ENCODE results near the gene USF2.

DNA sequence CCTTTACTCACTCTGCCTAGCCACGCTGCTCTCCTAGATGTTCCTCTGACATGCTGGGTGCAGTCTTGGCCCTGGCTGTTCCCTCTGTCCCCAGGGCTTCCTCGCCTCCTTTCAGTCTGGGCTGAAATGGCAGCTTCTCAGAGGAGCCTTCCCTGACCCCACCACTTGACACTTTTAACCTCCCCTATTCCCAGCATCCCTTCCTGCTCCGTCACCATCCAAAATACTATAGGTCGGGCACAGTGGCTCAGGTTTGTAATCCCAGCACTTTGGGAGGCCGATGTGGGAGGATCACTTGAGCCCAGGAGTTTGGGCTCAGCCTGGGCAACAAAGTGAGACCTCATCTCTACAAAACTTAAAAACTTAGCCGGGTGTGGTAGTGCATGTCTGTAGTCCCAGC lies 42.8 kb upstream of the USF2 start:
- TF ChIP-seq, protein P1, sequence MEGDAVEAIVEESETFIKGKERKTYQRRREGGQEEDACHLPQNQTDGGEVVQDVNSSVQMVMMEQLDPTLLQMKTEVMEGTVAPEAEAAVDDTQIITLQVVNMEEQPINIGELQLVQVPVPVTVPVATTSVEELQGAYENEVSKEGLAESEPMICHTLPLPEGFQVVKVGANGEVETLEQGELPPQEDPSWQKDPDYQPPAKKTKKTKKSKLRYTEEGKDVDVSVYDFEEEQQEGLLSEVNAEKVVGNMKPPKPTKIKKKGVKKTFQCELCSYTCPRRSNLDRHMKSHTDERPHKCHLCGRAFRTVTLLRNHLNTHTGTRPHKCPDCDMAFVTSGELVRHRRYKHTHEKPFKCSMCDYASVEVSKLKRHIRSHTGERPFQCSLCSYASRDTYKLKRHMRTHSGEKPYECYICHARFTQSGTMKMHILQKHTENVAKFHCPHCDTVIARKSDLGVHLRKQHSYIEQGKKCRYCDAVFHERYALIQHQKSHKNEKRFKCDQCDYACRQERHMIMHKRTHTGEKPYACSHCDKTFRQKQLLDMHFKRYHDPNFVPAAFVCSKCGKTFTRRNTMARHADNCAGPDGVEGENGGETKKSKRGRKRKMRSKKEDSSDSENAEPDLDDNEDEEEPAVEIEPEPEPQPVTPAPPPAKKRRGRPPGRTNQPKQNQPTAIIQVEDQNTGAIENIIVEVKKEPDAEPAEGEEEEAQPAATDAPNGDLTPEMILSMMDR (IDR thresholded peaks at IDR 0.05 in 4 of 5, conservative IDR thresholded peaks at IDR 0.05 in 1 of 5) = no peak
- no peak for TF ChIP-seq POLR2A (IDR thresholded peaks at IDR 0.05)

All from gastrocnemius medialis (tissue), 4 donors.